ENCODE results near the gene CDYL.

CDYL gene

GRCh38 chr6:4747588-4747987 is 28.6 kb upstream of the CDYL start:
- TF ChIP-seq CTCF (IDR thresholded peaks at IDR 0.05; ENCODE audit: control insufficient read depth, insufficient read depth, low read depth, low read length, missing control alignments): no peak
- DNase-seq (ENCODE audit: low read depth): no peak
- no peak overlapping the region for H3K4me3 ChIP-seq (ENCODE audit: control insufficient read depth, low read depth, low read length)

GRCh38 chr6:4751823-4752464 is 24.3 kb upstream of the CDYL start:
- no peak for DNase-seq (ENCODE audit: low read depth)
- TF ChIP-seq CTCF (IDR thresholded peaks at IDR 0.05; ENCODE audit: control insufficient read depth, insufficient read depth, low read depth, low read length, missing control alignments): no peak
- H3K4me3 ChIP-seq (ENCODE audit: control insufficient read depth, low read depth, low read length): no peak overlapping the region

DNA sequence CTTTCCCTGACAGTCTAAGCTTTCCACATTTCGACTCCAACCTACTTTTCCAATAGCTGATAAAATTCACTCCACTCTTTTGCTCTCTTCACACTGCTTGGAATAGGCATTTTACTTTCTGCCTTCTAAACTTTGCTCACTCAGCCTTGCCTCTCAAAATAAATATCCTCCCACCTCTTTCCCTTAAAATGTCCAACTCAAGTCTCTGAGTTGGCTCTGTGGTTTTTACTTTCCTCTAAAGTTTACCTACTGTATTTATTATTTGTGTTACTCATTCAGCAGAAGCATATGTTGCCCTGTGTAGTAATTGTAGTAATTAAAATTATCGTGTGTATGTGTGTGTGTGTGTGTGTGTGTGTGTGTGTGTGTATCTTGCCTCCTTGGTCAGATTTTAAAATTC is 20.0 kb upstream of the CDYL start:
- no peak for DNase-seq (ENCODE audit: low read depth)
- no peak for TF ChIP-seq CTCF (IDR thresholded peaks at IDR 0.05; ENCODE audit: control insufficient read depth, insufficient read depth, low read depth, low read length, missing control alignments)
- no peak overlapping the region for H3K4me3 ChIP-seq (ENCODE audit: control insufficient read depth, low read depth, low read length)

- TF ChIP-seq CTCF (IDR thresholded peaks at IDR 0.05; ENCODE audit: control insufficient read depth, insufficient read depth, low read depth, low read length, missing control alignments): no peak
- H3K4me3 ChIP-seq (ENCODE audit: control insufficient read depth, low read depth, low read length): no peak overlapping the region
- no peak for DNase-seq (ENCODE audit: low read depth)
Measured at GRCh38 chr6:4759997-4760396, 16.2 kb upstream of the CDYL start.

GRCh38 chr6:4760773-4761172 is 15.4 kb upstream of the CDYL start:
- H3K4me3 ChIP-seq (ENCODE audit: control insufficient read depth, low read depth, low read length): no peak overlapping the region
- no peak for DNase-seq (ENCODE audit: low read depth)

GRCh38 chr6:4762294-4762693 is 13.9 kb upstream of the CDYL start:
- no peak for DNase-seq (ENCODE audit: low read depth)
- H3K4me3 ChIP-seq (ENCODE audit: control insufficient read depth, low read depth, low read length): no peak overlapping the region
- TF ChIP-seq CTCF (IDR thresholded peaks at IDR 0.05; ENCODE audit: control insufficient read depth, insufficient read depth, low read depth, low read length, missing control alignments): no peak

More at GRCh38 chr6:4760773-4761172, 15.4 kb upstream of the CDYL start:
- no peak for TF ChIP-seq CTCF (IDR thresholded peaks at IDR 0.05; ENCODE audit: control insufficient read depth, insufficient read depth, low read depth, low read length, missing control alignments)
